SH-SY5Y (cell line): Measurements from ENCODE around the gene GOLT1A.

Experiments
- GATA2 ChIP-seq: IDR thresholded peaks from 2 replicates; pipeline ENCODE4 v1.6.1; 2011; ENCODE audit warnings: mild to moderate bottlenecking, low read depth, low read length
- GATA3 ChIP-seq: IDR thresholded peaks from 2 replicates; pipeline ENCODE4 v1.6.1; 2011; ENCODE audit warnings: low read depth, mild to moderate bottlenecking, low read length, moderate library complexity

GRCh38 chr1:204191456-204191855, 22.3 kb downstream of the GOLT1A start:
- TF ChIP-seq GATA2: no peak
- TF ChIP-seq GATA3: no peak
